GM19193 (cell line): ENCODE data around the gene IFIT5.

Source experiments
- POLR2A ChIP-seq: IDR thresholded peaks from 4 replicates; pipeline ENCODE4 v1.6.1; 2011; ENCODE audit not compliant: insufficient read depth, insufficient read length; ENCODE audit errors: extremely low read depth

IFIT5 gene

DNA sequence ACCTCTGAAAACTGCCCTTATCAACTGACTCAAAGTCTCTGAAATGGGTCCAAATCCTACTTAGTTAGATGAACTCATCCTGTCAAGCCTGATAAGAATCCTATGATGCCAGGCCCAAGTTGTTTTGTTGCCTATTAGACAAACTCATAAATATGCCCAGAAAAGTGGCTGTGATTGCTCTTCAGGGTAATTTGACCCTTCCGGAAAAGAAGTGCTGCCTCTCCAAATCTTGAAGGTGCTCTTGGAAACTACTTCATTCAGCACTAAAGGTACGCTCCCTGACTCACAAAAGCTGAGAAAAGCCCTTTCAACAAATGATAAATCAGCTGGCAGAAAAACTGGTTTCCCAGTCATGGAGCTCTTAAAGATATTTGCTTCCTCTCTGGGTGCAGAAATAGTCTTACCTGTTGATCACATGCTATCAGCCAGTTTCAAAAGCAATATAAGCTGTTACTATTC, 6.7 kb downstream of the IFIT5 start:
- TF ChIP-seq POLR2A = no peak

DNA sequence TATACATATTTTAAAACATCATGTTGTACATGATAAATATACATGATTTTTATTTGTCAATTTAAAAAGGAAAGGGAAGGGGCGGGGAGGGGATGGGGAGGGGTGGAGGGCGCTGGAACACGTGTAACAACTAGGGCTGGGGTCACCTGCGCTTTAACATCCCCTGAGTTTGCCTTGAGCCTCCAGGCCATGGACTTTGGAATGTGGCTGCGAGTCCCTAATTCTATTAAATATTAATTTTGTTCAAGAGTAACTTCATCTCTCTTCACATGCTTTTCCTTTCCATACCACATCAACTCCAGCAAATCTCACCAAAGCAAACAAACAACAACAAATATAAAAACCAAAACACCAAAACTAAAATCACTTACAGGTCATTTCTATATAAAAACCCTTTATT, 10.6 kb downstream of the IFIT5 start:
- TF ChIP-seq POLR2A = no peak

DNA sequence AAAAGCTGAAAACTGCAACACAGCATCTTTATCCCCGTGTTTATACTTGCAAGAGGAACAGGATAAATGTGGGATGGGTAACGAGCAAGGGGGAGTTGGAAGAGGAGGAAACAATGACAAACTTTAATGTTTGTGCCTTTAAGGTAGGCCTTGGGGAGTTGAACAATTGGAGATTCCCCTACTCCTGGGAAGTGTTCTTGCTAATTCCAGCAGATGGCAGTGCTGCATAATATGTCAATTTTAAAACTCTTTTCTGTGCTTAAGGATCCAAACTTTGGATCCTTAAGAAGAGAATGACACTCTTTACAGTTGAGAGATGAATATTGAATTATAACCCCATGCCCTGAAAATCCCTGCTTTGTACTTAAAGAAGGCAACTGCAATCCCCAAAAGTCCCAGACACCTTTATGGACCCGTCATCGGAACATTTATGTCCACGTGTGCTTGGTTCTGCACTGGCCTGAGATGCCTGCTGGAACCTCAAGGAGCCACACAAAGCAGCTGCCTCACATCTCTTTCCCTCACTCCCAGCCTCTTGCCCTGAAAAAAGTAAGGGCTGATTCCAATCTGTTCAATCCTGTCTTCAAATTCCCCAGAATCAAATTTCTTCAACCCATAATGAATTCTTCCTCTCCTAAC, 12.0 kb downstream of the IFIT5 start:
- no peak for TF ChIP-seq POLR2A

DNA sequence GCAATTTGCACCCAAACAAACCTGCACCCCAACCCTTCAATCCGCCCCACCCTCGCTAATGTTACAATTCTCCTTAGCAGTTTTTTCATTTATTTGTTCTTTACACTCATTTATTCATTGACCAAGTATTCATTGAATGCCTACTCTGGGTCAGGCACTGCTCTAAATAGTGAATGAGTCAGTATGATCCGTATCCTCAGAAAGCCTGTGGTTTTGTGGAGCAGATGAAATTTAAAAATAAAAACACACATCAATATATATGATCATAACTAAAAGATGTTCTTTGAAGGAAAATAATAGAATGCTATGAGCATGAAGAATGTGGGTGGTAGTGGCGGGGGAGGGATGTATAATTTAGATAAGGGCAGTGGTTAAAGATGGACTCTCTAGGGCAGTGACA, 13.3 kb downstream of the IFIT5 start:
- no peak for TF ChIP-seq POLR2A

DNA sequence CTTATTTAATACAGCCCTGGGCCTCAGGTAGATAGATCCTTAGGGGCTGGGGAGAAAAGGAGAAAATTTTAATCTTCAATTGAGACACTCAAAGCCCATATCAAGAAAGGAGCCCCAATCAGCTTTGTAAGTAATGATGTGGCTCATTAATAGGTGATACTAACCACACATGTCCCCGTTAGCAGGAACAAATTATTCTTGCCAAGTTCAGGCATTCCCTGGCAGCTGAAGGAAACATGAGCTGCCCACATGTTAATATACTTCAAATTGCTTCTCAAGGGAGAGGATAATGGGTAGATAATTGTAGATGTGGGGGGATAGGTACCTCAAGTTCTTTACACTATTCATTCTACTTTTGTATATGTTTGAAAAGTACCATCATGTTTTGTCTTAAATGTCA, 14.5 kb downstream of the IFIT5 start:
- TF ChIP-seq POLR2A = no peak

DNA sequence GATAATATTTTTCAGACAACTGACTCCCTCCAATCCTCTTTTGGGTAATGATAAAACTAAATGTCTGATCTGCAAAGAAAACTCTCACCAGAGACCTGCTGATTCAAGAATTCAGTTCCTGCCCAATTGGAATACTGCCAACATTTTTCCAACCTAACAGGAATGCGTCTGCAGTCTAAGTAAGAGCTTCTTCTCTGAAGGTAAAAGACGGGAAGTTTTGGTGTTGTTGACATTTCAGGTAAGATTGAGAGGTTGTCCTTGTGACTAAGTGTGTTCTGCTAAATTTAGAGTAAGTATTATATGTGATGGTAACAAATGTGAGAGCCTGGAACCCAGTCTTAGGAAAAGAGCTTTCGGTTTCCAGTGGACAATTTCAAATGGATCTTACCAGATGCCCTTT, 17.6 kb downstream of the IFIT5 start:
- no peak for TF ChIP-seq POLR2A

DNA sequence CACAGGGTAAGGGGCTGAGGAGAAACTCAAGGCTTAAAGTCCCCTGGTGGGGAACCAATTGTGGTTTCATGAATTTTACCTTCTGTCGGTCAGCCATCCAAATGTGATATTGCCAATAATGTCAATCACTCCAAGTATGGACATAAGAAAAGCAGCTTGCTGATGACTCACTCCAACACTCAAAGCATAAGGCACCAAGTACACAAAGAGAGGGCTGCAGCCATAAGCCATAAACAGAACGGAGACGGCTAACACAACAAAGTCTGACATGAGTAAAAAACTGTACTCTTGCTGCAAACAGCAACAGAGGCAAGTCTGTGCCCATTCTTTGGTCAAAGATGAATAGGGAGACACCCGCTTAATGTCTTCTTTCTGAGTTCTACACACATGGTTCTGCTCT, 24.2 kb downstream of the IFIT5 start:
- no peak for TF ChIP-seq POLR2A

DNA sequence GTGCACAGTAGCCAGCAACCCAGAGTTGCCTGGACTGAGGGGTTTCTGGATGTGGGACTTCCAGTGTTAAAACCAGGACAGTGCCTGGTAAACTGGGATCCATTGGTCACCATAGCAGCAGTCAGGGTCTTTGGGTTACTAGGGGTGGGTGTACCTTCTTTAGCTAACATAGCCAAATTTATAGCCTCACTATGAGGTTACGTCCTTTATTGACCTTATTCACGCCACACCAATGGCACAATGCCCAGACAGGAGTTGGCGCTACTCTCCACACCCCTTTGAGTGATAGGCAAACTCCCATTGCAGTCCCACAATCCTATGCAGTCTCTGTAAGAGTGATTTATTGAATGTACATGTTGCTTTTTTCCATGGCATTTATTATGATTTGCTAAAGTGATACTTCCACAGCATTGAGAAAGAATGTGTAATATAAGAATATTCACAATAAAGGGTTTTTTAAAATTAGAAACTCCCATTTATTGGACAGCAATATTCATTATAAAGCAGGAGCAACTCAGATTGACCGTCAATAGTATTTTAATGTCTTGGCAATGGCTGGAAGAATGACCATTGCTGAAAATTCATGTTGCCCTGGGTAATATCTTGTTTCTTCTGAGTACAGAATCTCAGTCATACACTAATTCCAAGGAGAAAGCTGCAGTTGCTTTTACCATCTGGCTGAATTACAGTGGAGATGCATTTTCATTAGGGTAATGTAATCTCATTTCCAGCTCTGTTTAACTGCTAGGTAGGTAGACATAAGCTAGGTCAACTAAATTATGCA, 26.1 kb downstream of the IFIT5 start:
- TF ChIP-seq POLR2A = no peak

DNA sequence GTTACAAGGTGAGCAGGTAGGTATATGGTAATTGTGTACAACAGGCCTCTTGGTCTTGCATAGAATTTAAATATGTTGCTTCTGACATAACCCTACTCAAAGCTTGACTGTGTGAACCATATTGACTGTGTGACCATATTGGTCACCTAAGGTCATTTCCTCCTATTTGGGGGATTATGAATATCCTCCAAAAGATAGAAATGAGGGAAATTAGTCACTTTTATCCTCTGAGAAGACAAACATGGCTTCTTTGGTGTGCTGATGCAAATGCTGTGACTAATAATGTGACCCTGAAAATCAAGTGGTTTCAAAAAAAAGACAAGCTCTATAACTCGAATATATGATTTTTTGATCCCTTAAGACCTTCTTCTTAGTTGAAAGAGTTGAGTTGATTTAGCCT, 27.9 kb downstream of the IFIT5 start:
- TF ChIP-seq POLR2A = no peak

DNA sequence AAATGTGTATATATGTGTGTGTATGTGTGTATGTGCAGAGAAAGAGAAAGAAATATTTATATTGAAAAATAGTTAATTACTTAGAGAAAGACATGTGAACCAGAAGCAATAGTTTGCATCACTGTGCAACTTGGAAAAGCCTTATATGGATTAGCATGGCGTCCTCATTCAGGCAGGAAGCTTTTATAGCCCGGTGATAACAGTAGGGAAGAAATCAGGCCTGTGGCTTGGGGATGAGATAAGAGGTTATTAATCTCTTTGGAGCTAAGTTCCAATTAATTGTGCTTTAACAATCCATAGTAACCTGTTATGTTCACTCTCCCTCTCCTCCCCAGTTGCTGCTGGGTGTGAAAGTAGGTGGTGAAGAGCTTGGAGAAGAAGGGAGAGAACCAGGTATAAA, 36.5 kb downstream of the IFIT5 start:
- no peak for TF ChIP-seq POLR2A

DNA sequence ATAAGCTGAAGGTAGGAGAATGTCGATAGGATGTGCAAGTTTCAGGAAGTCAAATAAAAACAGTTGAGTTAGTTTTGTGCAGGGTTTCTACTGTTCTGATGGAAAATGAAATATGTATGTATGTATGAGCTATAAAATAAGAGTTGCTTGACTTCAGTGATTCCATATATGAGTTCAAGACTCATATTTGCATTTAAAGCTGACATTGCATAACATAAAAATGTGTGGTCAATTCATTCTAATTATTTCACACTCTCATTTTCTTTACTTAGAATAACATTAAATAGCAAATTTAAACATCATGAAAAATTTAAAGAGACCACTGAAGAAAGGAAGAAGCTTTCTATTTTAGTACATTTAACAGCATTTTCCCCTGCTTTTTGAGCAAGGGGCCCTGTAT, 37.8 kb downstream of the IFIT5 start:
- no peak for TF ChIP-seq POLR2A

DNA sequence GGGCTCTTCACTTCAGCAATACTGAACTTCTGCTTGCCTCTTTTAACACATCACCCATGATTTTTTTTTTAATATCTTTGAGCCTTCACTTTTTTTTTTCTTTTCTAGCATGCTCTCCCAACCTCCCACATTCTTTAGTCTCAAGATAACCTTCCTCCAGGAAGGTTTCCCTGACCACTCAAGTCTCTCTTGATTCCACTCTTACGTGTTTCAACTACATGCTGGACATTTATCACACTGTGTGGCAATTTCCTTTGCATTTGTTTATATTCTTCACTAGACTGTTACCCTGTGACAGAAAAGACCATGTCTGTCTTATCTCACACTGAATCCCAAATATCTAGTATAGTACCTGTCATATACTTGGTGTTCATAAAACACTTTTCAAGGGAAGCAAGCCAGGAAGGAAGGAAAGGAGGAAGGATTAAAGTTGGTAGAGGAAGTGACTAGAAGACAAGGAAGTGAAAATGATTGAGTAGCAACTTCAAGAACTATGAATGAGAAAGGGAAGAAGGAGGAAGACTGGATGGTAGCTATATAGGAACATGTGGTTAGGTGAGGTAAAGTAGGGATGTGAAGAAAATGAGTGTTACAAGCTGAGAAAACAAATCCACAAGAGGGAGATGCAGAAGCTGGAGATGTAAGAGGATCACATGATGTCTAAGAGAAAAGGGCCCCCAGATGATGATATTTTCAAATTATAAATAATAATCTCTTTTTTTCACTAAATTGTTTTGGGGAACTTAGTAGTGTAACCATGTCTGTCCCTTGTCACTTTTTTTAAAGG, 40.4 kb downstream of the IFIT5 start:
- no peak for TF ChIP-seq POLR2A

DNA sequence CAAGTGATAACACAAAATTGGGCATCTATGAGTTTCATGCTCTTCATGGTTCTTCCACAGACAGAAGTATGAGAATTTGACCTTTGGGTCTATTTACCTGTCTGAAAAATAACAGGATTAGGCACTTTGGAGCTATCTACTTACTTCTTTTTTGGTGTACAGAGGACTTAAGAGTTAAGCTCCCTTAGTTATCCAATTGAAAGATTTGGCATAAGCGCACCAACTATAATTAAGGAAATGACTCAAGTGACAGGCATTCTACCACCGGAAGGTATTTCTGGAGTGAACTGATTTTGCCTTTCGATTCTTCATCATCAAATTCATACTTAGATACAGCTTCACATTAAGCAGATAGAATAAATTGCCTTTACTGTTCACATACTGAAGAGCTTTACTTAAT, 43.9 kb downstream of the IFIT5 start:
- TF ChIP-seq POLR2A = no peak

DNA sequence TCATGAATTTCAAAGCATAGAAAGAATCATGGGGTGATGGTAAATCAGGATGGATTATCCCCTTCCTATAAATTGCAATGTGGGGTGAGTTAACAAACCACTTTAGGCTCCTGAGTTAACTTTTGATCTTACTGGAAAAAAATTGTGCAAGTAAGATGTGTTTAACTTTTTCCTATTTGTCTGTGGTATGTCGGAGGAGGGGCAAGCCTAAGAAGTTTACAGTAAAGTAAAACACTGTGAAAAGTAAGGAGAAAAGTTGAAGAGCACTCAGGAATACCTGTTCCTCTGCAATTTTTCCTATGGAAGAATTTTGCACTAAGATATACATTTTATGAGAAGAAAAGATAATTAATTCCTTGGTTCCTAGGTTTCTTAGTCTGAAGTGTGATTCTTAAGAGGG, 44.4 kb downstream of the IFIT5 start:
- TF ChIP-seq POLR2A = no peak

DNA sequence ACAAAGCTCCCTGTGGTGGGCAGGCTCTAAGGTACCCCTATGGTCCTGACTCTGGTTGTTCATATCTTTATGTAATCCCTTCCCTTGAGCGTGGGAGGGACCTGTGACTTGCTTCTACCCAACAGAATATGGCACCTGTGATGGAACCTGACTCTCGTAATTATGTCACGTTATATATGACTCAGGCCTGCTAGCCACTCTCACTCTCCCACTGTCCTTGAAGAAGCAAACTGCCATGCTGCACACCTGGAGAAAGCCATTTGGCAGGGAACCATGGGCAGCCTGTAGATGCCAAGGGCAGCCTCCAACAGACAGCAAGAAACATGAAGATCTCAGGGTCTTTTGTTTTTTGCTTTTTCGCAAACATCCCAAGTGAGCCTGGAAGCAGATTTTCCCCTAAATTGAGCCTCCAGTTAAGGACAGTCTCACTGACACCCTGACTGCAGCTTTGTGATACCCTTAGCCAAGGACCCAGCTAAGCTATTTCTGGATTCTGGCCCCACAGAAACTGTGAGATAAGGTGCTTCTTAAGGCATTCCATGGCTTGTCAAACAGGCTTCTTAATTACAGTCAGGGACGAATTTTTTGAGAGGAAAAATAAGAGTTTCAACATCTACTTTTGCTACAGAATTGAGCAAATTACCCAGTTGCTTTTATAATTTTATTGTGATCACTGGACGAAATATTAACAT, 49.6 kb downstream of the IFIT5 start:
- no peak for TF ChIP-seq POLR2A
